ENCODE measurements around the gene ZNF705A. TPM values are rescaled to one million over a fixed set of nuclear protein-coding genes. Genes with fewer than 3 reads are reported as not detected.
"Not testable (repeated sequence)": the region's sequence is repeated elsewhere in the genome, so short reads cannot be mapped to it uniquely, and the experiment has no call there.

The ZNF705A gene
- 0.23 TPM for polyA plus RNA-seq (2012; ENCODE audit: insufficient read depth, insufficient read length, low read depth)

- H3K9me3 ChIP-seq: no peaks in the 10 kb centered on the region
- DNase-seq: no peak
- no peaks in the 10 kb centered on the region for H3K36me3 ChIP-seq
- H3K4me3 ChIP-seq (ENCODE audit: low read depth, low read length): no peak within 1 kb of the TSS
- no peaks in the 10 kb centered on the region for H3K4me1 ChIP-seq
- peaks cover 3% of the 10 kb centered on the region; the same call in 1 of the 2 replicates for H3K27me3 ChIP-seq
- TF ChIP-seq CTCF (IDR thresholded peaks at IDR 0.05; ENCODE audit: low read depth, low read length): no peak
Observed at GRCh38 chr12:8156845-8157244, at the start of gene ZNF705A. ZNF705A (plus strand) TSS chr12:8157015; CDS start chr12:8172626, 15,611 bp downstream.

GRCh38 chr12:8108808-8109398, 47.9 kb upstream of the ZNF705A start:
- peak; percentile 100 for TF ChIP-seq CTCF (IDR thresholded peaks at IDR 0.05; ENCODE audit: low read depth, low read length)
- peak; percentile 78 for DNase-seq
- Histone ChIP-seq H3K4me1 (no peaks in the 10 kb centered on the region), H3K9me3 (no peaks in the 10 kb centered on the region), H3K4me3 (ENCODE audit: low read depth, low read length) (no peak overlapping the region), H3K36me3 (no peaks in the 10 kb centered on the region), H3K27me3 (no peaks in the 10 kb centered on the region)

- not testable (repeated sequence) for DNase-seq; H3K27me3 ChIP-seq; H3K36me3 ChIP-seq; H3K4me3 ChIP-seq (ENCODE audit: low read depth, low read length); H3K4me1 ChIP-seq; H3K9me3 ChIP-seq
Observed at GRCh38 chr12:8113117-8113516, 43.7 kb upstream of the ZNF705A start.

GRCh38 chr12:8120072-8120713, 36.6 kb upstream of the ZNF705A start:
- H3K9me3 ChIP-seq: no peaks in the 10 kb centered on the region
- H3K4me3 ChIP-seq (ENCODE audit: low read depth, low read length): no peak overlapping the region
- H3K27me3 ChIP-seq: no peaks in the 10 kb centered on the region
- no peaks in the 10 kb centered on the region for H3K36me3 ChIP-seq
- no peak for TF ChIP-seq CTCF (IDR thresholded peaks at IDR 0.05; ENCODE audit: low read depth, low read length)
- DNase-seq: no peak
- no peaks in the 10 kb centered on the region for H3K4me1 ChIP-seq

- no peak for DNase-seq
- H3K36me3 ChIP-seq: no peaks in the 10 kb centered on the region
- H3K9me3 ChIP-seq: no peaks in the 10 kb centered on the region
- peaks cover 3% of the 10 kb centered on the region; the same call in 1 of the 2 replicates for H3K4me1 ChIP-seq
- TF ChIP-seq CTCF (IDR thresholded peaks at IDR 0.05; ENCODE audit: low read depth, low read length): no peak
- no peaks in the 10 kb centered on the region for H3K27me3 ChIP-seq
- no peak within 1 kb of the TSS for H3K4me3 ChIP-seq (ENCODE audit: low read depth, low read length)
Observed at GRCh38 chr12:8123124-8123912, 33.5 kb upstream of the ZNF705A start, which contains the start of gene CLEC4A. CLEC4A (plus strand) TSS chr12:8123617; CDS start chr12:8123879, 262 bp downstream.

GRCh38 chr12:8127138-8127537, 29.7 kb upstream of the ZNF705A start:
- no peaks in the 10 kb centered on the region for H3K36me3 ChIP-seq
- no peak for TF ChIP-seq CTCF (IDR thresholded peaks at IDR 0.05; ENCODE audit: low read depth, low read length)
- H3K9me3 ChIP-seq: no peaks in the 10 kb centered on the region
- H3K4me3 ChIP-seq (ENCODE audit: low read depth, low read length): no peak overlapping the region
- no peak for DNase-seq
- no peaks in the 10 kb centered on the region for H3K27me3 ChIP-seq
- H3K4me1 ChIP-seq: peaks cover 3% of the 10 kb centered on the region; the same call in 1 of the 2 replicates

- DNase-seq; H3K9me3 ChIP-seq; H3K27me3 ChIP-seq; H3K4me3 ChIP-seq (ENCODE audit: low read depth, low read length); H3K36me3 ChIP-seq; H3K4me1 ChIP-seq: not testable (repeated sequence)
Observed at GRCh38 chr12:8133636-8134397, 23.0 kb upstream of the ZNF705A start.

- H3K9me3 ChIP-seq; H3K4me3 ChIP-seq (ENCODE audit: low read depth, low read length); H3K4me1 ChIP-seq; H3K36me3 ChIP-seq; H3K27me3 ChIP-seq; DNase-seq: not testable (repeated sequence)
Observed at GRCh38 chr12:8134398-8134930, 22.4 kb upstream of the ZNF705A start.

GRCh38 chr12:8141647-8142046, 15.2 kb upstream of the ZNF705A start:
- not testable (repeated sequence) for H3K9me3 ChIP-seq; H3K4me3 ChIP-seq (ENCODE audit: low read depth, low read length); H3K36me3 ChIP-seq; H3K4me1 ChIP-seq; H3K27me3 ChIP-seq; DNase-seq
